SK-N-SH (cell line): ENCODE measurements around the gene PTPN22. TPM values are rescaled to one million over a fixed set of nuclear protein-coding genes. Genes with fewer than 3 reads are reported as not detected.

Source experiments
- CTCF ChIA-PET: fragments of 300-600, 350-600 bp; formaldehyde crosslinking; extraction: SDS; loops from one replicate; lab custom pipeline; 2021; lab: Yijun Ruan, JAX
- POLR2A ChIA-PET: fragments of 350-600 bp; sonication (Branson Sonifier 250); formaldehyde crosslinking; extraction: SDS; loops from one replicate; lab custom pipeline; 2020; ENCODE audit warnings: antibody characterized with exemption, inconsistent platforms; lab: Yijun Ruan, JAX
- DNase-seq: peaks from one replicate; pipeline ENCODE4 v3.0.0; 2012
- H2AFZ ChIP-seq: fragments of 200-600 bp; sonication (generic); 2 replicates; pipeline ENCODE4 v1.8.1; 2016; ENCODE audit warnings: antibody characterized with exemption, mild to moderate bottlenecking, low read depth
- H3F3A ChIP-seq: fragments of 200-600 bp; sonication (generic); replicated peaks from 2 replicates; pipeline ENCODE3; 2016; ENCODE audit warnings: antibody characterized with exemption, mild to moderate bottlenecking; ENCODE audit not compliant: insufficient read depth
- H3K27ac ChIP-seq, 2 experiments: fragments of 200-500 bp in 1 of 2; fragments of 200-600 bp in 1 of 2; sonication (Bioruptor generic) in 1 of 2; sonication (generic), shearing (Covaris generic) in 1 of 2; 2 replicates each; pipeline versions ENCODE4 v1.5.1 to v1.6.1; 2014 to 2016; ENCODE audit warnings: low read depth in 2 of 2, inconsistent platforms in 1 of 2, low read length in 1 of 2, mild to moderate bottlenecking in 1 of 2, mixed read lengths in 1 of 2
- H3K27me3 ChIP-seq: fragments of 200-600 bp; sonication (generic), shearing (Covaris generic); 2 replicates; pipeline ENCODE4 v1.6.1; 2016; ENCODE audit warnings: mixed run types; ENCODE audit not compliant: insufficient read depth
- H3K36me3 ChIP-seq, 2 experiments: fragments of 200-500 bp in 1 of 2; fragments of 200-600 bp in 1 of 2; sonication (Bioruptor generic) in 1 of 2; sonication (generic) in 1 of 2; replicated peaks in 1 of 2; 2 replicates each; pipeline versions ENCODE3 to v1.5.1; 2014 to 2016; ENCODE audit warnings: low read length in 1 of 2, mild to moderate bottlenecking in 1 of 2; ENCODE audit not compliant: insufficient read depth in 2 of 2, control insufficient read depth in 1 of 2
- H3K4me1 ChIP-seq, 2 experiments: fragments of 200-500 bp in 1 of 2; fragments of 200-600 bp in 1 of 2; sonication (Bioruptor generic) in 1 of 2; sonication (generic), shearing (Covaris generic) in 1 of 2; 2 replicates each; pipeline versions ENCODE4 v1.5.1 to v1.6.1; 2014 to 2016; ENCODE audit warnings: low read depth in 1 of 2, low read length in 1 of 2, mixed run types in 1 of 2; ENCODE audit not compliant: insufficient read depth in 2 of 2, control insufficient read depth in 1 of 2
- H3K4me2 ChIP-seq: fragments of 200-600 bp; sonication (generic), shearing (Covaris generic); 2 replicates; pipeline ENCODE4 v1.6.1; 2017; ENCODE audit warnings: mixed run types
- H3K4me3 ChIP-seq, 2 experiments: fragments of 200-500 bp in 1 of 2; fragments of 200-600 bp in 1 of 2; sonication (Bioruptor generic) in 1 of 2; sonication (generic), shearing (Covaris generic) in 1 of 2; 2 replicates each; pipeline versions ENCODE4 v1.5.1 to v1.8.1; 2014 to 2016; ENCODE audit warnings: low read depth in 2 of 2, inconsistent platforms in 1 of 2, low read length in 1 of 2, mild to moderate bottlenecking in 1 of 2, mixed read lengths in 1 of 2, moderate library complexity in 1 of 2
- H3K79me2 ChIP-seq: fragments of 200-600 bp; sonication (generic); 2 replicates; pipeline ENCODE4 v1.8.1; 2017; ENCODE audit warnings: mild to moderate bottlenecking; ENCODE audit not compliant: insufficient read depth
- H3K9ac ChIP-seq: fragments of 200-600 bp; sonication (generic); 2 replicates; pipeline ENCODE4 v1.6.1; 2017; ENCODE audit warnings: mixed run types
- H3K9me2 ChIP-seq: fragments of 200-600 bp; sonication (generic); 2 replicates; pipeline ENCODE4 v1.6.1; 2017; ENCODE audit warnings: mixed run types
- H3K9me3 ChIP-seq: fragments of 200-600 bp; sonication (generic); 2 replicates; pipeline ENCODE4 v1.6.1; 2017; ENCODE audit warnings: mixed run types, mild to moderate bottlenecking, moderate library complexity
- H4K20me1 ChIP-seq: fragments of 200-600 bp; sonication (generic); 2 replicates; pipeline ENCODE4 v1.6.1; 2017; ENCODE audit warnings: mild to moderate bottlenecking, mixed run types; ENCODE audit not compliant: insufficient read depth
- CHD2 ChIP-seq: fragments of 150-350 bp; IDR thresholded peaks from 2 replicates; pipeline ENCODE4 v1.6.1; 2018; ENCODE audit warnings: low read length; ENCODE audit not compliant: partially characterized antibody
- CTCF ChIP-seq: fragments of 200-600 bp; sonication (generic); IDR thresholded peaks from 2 replicates; pipeline ENCODE4 v1.6.1; 2017; ENCODE audit warnings: antibody characterized with exemption, mild to moderate bottlenecking, moderate library complexity
- ELF1 ChIP-seq: IDR thresholded peaks from 2 replicates; pipeline ENCODE4 v1.4.0; 2012
- EP300 ChIP-seq, 2 experiments: IDR thresholded peaks; 2 replicates each; pipeline versions ENCODE4 v1.4.0 to v1.6.1; 2012; ENCODE audit warnings: borderline replicate concordance in 1 of 2, low read depth in 1 of 2, low read length in 1 of 2
- FOXJ3 ChIP-seq: sonication (generic); formaldehyde crosslinking; IDR thresholded peaks from 2 replicates; pipeline ENCODE4 v1.5.1; 2020; ENCODE audit warnings: mild to moderate bottlenecking, missing genetic modification reagents
- GABPA ChIP-seq: IDR thresholded peaks from 2 replicates; pipeline ENCODE4 v1.4.0; 2012; ENCODE audit warnings: low read depth, mild to moderate bottlenecking
- MEF2A ChIP-seq: IDR thresholded peaks from 2 replicates; pipeline ENCODE4 v1.4.0; 2012; ENCODE audit warnings: low read depth, borderline replicate concordance
- MXI1 ChIP-seq: IDR thresholded peaks from 2 replicates; pipeline ENCODE4 v1.6.1; 2012; ENCODE audit warnings: mild to moderate bottlenecking, low read depth, low read length, improper control_type of control experiment
- NFIC ChIP-seq: IDR thresholded peaks from 2 replicates; pipeline ENCODE4 v1.4.0; 2012; ENCODE audit warnings: borderline replicate concordance
- NRF1 ChIP-seq: IDR thresholded peaks from 2 replicates; pipeline ENCODE4 v1.6.1; 2012; ENCODE audit warnings: low read depth, mild to moderate bottlenecking, low read length
- PBX3 ChIP-seq: IDR thresholded peaks from 2 replicates; pipeline ENCODE4; 2012
- RAD21 ChIP-seq: IDR thresholded peaks from 2 replicates; pipeline ENCODE4 v1.6.1; 2012; ENCODE audit warnings: mild to moderate bottlenecking, low read length
- REST ChIP-seq: IDR thresholded peaks from 2 replicates; pipeline ENCODE4 v1.6.1; 2012; ENCODE audit warnings: mild to moderate bottlenecking, low read depth, low read length, moderate library complexity
- SIN3A ChIP-seq: IDR thresholded peaks from 2 replicates; pipeline ENCODE4 v1.6.1; 2012; ENCODE audit warnings: low read depth, mild to moderate bottlenecking, low read length, moderate library complexity, borderline replicate concordance
- SMC3 ChIP-seq: IDR thresholded peaks from 2 replicates; pipeline ENCODE4 v1.6.1; 2012; ENCODE audit warnings: low read depth, low read length, improper control_type of control experiment
- USF2 ChIP-seq: fragments of 150-350 bp; IDR thresholded peaks from 2 replicates; pipeline ENCODE4 v1.6.1; 2017; ENCODE audit warnings: antibody characterized with exemption, low read length, low read depth, borderline replicate concordance
- ZBTB33 ChIP-seq: IDR thresholded peaks from 2 replicates; pipeline ENCODE4 v1.4.0; 2012; ENCODE audit warnings: low read depth, borderline replicate concordance
- WGBS: methylation state at CpG from one replicate; pipeline ENCODE4 v1.1.6; 2017; ENCODE audit warnings: low lambda C conversion rate; 5-methylcytosine and 5-hydroxymethylcytosine counted together
- polyA plus RNA-seq, 3 experiments: library from polyadenylated mRNA; depleted of rRNA; stranded (reverse); fragments of >200 nt; gene quantifications; 2 replicates each; pipeline ENCODE4 v1.2.3, GENCODE V29; 2012

Gene PTPN22
- polyA plus RNA-seq, 1 of the 3 experiments (the other 2 are of a cell fraction) = 0.12 TPM

GRCh38 chr1:113786069-113786468 is 85.4 kb downstream of the PTPN22 start:
- peaks cover 19% of the 10 kb centered on the region; the same call in 1 of the 2 replicates for H4K20me1 ChIP-seq
- ChIA-PET POLR2A (no interaction called here), CTCF (interaction anchor here (1.3 kb wide), 1 partner anchor 12 kb away, joined by 4 read pairs; no protein-coding TSS in a partner anchor)
- 68% methylated on average over 1 of the region's 1 CpG for WGBS
- no peak for TF ChIP-seq NFIC
- TF ChIP-seq PBX3 = peak; percentile 37; the same call in 1 of the 2 replicates
- no peaks in the 10 kb centered on the region for H3K27me3 ChIP-seq
- H3K9me2 ChIP-seq = no peaks in the 10 kb centered on the region
- DNase-seq = no peak
- no peak overlapping the region for H2AFZ ChIP-seq
- no peak overlapping the region for H3K27ac ChIP-seq
- peaks cover 97% of the 10 kb centered on the region for H3K79me2 ChIP-seq
- no peak overlapping the region for H3K4me3 ChIP-seq
- peaks cover 15 to 28% of the 10 kb centered on the region in 2 experiments; a peak in 3 of 4 replicates for H3K4me1 ChIP-seq
- no peaks in the 10 kb centered on the region for H3K9me3 ChIP-seq
- no peaks in the 10 kb centered on the region for H3F3A ChIP-seq
- H3K9ac ChIP-seq = no peak overlapping the region
- H3K36me3 ChIP-seq = peaks cover 10 to 18% of the 10 kb centered on the region in 2 experiments
- no peak overlapping the region for H3K4me2 ChIP-seq

- Histone ChIP-seq H3K27ac (no peak overlapping the region; a peak in 2 of 4 replicates), H3K4me2 (no peak overlapping the region), H3K4me1 (peaks cover 17 to 34% of the 10 kb centered on the region in 2 experiments; a peak in 3 of 4 replicates), H3F3A (no peaks in the 10 kb centered on the region), H4K20me1 (peaks cover 21% of the 10 kb centered on the region; the same call in 1 of the 2 replicates), H3K9ac (no peak overlapping the region), H3K79me2 (peaks cover 98% of the 10 kb centered on the region), H3K36me3 (peaks cover 6 to 10% of the 10 kb centered on the region in 2 experiments), H3K9me2 (no peaks in the 10 kb centered on the region), H3K4me3 (no peak overlapping the region), H3K27me3 (no peaks in the 10 kb centered on the region), H3K9me3 (no peaks in the 10 kb centered on the region), H2AFZ (no peak overlapping the region)
- 87% methylated on average over 5 of the region's 5 CpGs for WGBS
- POLR2A ChIA-PET = no interaction called here
- CTCF ChIA-PET = interaction anchor here (0.8 to 1.1 kb wide), 4 partner anchors 8 to 711 kb away, joined by 3 read pairs; partner anchors contain the start of gene LRIG2
- no peak for DNase-seq
- TF ChIP-seq NFIC = no peak
- no peak for TF ChIP-seq ELF1
- no peak for TF ChIP-seq GABPA
- no peak for TF ChIP-seq RAD21
- TF ChIP-seq MXI1 = no peak
- TF ChIP-seq FOXJ3 = no peak
- no peak for TF ChIP-seq ZBTB33
- no peak for TF ChIP-seq EP300 (IDR thresholded peaks at IDR 0.05; ENCODE audit: borderline replicate concordance in 1 of 2, low read depth in 1 of 2, low read length in 1 of 2)
- no peak for TF ChIP-seq REST
- no peak for TF ChIP-seq CHD2
- TF ChIP-seq USF2 = no peak
- no peak for TF ChIP-seq CTCF
- TF ChIP-seq MEF2A = no peak
- TF ChIP-seq SIN3A = no peak
- TF ChIP-seq NRF1 = no peak
- TF ChIP-seq SMC3 = no peak
These were observed 87.3 kb downstream of the PTPN22 start for GRCh38 chr1:113784104-113784779.
